ENCODE results near the gene DAD1. TPM values are rescaled to one million over a fixed set of nuclear protein-coding genes. Genes with fewer than 3 reads are reported as not detected.

Gene DAD1
- total RNA-seq, 2 donors from 2014 or later = 165 to 188 TPM

DNA sequence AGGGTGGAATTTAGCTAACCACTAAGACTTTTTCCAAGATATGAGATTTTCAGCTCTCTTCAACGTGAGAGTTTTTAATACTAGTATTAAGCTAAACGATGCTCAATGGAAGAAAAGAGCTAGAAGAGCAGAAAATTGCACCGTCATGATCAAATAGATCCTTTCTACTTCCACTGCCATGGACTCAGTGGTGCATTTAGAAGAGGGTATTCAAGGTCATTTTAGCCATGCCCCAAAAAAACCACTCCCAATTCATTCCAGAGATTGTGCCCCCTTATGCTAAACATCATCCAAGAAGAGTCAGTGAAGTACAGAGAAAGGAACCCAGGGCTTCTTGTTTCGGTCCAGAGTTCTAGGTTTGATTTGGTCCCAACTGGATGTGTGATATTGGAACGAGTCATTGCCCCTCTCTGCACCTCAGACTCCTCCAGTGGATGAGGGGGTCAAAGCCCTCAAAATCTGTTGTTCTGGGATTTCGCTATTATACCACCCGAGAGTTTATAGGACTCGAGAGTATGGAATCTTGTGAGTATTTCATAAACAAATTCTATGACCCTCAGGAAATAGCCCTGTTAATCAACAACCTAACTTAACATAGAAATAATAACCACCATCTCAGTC, 55.2 kb downstream of the DAD1 start:
- Mint-ChIP-seq H3K27ac (peak overlapping the region; percentile 96), H3K9me3 (no peaks in the 10 kb centered on the region), H3K36me3 (ENCODE audit: insufficient read depth in 2 of 2) (peaks cover 42 to 68% of the 10 kb centered on the region in 2 donors), H3K4me1 (ENCODE audit: low read depth) (peaks cover 97% of the 10 kb centered on the region), H3K27me3 (ENCODE audit: low read depth) (no peaks in the 10 kb centered on the region), H3K4me3 (peak overlapping the region; percentile 73 to 84)
- no peak for ATAC-seq (replicated peaks in 1 of 2)
- no peak for DNase-seq

DNA sequence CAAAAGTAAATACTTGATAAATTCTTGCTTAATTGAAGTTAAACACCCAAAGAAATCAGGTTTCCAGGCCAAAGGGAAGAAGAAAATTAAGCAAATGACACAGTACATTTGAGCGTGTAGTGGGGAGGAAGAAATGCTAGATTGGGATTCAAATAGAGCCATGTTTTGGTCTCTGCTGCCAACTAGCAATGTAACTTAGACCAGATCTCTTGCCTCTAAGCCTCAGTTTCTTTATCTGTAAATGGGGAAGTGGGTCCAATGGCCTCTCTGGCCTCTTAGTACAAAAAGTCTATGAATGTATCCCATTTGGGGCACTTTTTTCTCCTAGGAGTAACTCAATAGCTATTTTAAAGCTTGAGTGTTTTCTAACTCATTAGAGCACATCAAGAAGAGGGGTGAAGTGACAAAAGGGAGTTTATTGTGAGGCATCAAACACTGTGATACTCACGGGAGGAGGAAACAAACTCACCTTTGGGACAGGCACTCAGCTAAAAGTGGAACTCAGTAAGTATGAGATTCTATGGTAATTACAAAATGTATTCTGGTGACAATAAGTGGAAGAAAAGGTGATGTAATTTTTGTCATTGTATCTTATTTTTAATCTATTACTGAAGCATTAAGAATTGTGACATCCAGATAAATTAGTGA, 55.8 kb downstream of the DAD1 start:
- DNase-seq = no peak
- Mint-ChIP-seq H3K4me3 (peak overlapping the region; percentile 73 to 84), H3K36me3 (ENCODE audit: insufficient read depth in 2 of 2) (peaks cover 44 to 69% of the 10 kb centered on the region in 2 donors), H3K9me3 (no peaks in the 10 kb centered on the region), H3K4me1 (ENCODE audit: low read depth) (peaks cover 97% of the 10 kb centered on the region), H3K27ac (peak overlapping the region; percentile 96), H3K27me3 (ENCODE audit: low read depth) (no peaks in the 10 kb centered on the region)
- ATAC-seq (replicated peaks in 1 of 2) = no peak

DNA sequence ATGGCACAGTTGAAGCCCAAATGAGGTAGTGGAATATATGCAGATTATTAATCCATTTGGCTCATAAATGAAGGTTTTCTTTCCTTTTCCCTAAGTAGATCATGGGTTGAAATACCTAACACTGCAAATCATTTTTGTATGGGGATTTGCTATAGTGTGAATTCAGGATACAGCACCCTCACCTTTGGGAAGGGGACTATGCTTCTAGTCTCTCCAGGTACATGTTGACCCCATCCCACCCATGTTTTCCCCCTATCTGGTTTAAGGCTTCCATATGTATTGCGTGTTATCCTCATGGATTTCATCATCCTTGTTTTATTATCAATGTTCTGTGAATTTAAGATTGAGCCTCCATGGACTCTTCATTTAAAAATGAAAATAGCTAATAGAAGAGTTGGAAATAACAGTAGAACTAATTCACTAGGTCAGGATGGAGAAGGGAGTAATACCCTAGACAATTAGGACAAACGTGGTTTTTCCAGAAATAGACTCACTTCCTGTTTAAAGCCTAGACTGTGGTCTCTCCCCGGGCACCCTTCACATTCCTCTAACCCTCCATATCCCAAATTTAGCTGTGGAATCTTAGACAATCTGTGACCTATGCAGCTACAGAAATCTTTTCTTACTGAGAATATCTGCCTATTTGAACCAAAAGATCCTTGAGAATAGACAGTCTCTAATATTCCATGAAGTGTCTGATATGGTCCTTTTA, 56.5 kb downstream of the DAD1 start:
- H3K9me3 Mint-ChIP-seq = no peaks in the 10 kb centered on the region
- ATAC-seq (replicated peaks in 1 of 2) (no peak), DNase-seq (no peak)
- peak overlapping the region; percentile 73 to 84 for H3K4me3 Mint-ChIP-seq
- H3K27me3 Mint-ChIP-seq (ENCODE audit: low read depth) = no peaks in the 10 kb centered on the region
- peaks cover 95% of the 10 kb centered on the region for H3K4me1 Mint-ChIP-seq (ENCODE audit: low read depth)
- H3K36me3 Mint-ChIP-seq (ENCODE audit: insufficient read depth in 2 of 2) = peaks cover 40 to 67% of the 10 kb centered on the region in 2 donors
- H3K27ac Mint-ChIP-seq = peak overlapping the region; percentile 96

DNA sequence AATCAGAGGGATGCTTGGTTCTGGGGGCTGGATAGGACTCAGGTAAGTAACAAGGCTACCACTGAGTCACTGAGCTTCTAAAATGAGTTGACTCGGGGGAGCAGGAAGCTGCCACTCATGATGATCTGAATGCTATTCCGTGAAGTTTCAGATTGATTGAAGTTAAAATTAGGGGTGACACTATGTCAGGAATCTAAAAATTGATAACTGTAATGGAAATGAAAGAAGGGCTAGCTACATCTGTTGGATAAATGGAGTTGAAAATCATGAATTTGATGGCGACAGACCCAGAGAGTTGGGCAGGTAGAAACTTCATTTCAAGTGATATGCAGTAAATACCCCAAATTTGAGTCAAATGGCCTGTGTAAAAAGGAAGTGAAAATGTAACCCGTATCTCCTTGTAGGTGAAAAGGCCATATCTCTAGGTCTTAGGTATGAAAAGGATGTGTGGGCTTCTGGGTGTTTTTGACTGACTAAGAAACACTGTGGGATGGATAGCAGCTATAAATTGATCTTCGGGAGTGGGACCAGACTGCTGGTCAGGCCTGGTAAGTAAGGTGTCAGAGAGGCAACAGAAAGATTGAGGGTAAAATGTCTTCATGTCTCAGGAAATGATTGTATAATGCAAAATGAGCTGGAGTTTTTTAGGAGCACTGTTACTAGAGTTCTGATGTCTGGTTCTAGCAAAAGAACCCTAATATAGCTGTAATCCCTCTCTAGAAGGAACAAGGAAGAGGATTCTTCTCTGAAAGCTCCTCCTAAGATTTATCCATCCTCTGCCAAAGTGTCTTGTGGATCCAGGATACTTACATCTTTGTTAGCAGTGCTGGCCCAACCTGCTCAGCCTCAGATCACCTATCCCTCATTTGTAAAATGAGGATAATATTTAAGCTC, 57.3 kb downstream of the DAD1 start:
- H3K27me3 Mint-ChIP-seq (ENCODE audit: low read depth) = no peaks in the 10 kb centered on the region
- peak overlapping the region; percentile 96 for H3K27ac Mint-ChIP-seq
- peaks cover 40 to 68% of the 10 kb centered on the region in 2 donors for H3K36me3 Mint-ChIP-seq (ENCODE audit: insufficient read depth in 2 of 2)
- peaks cover 95% of the 10 kb centered on the region for H3K4me1 Mint-ChIP-seq (ENCODE audit: low read depth)
- no peaks in the 10 kb centered on the region for H3K9me3 Mint-ChIP-seq
- peak; percentile 51 to 65 for DNase-seq
- peak; percentile 79 to 80 for ATAC-seq (replicated peaks in 1 of 2)
- H3K4me3 Mint-ChIP-seq = peak overlapping the region; percentile 73 to 84

DNA sequence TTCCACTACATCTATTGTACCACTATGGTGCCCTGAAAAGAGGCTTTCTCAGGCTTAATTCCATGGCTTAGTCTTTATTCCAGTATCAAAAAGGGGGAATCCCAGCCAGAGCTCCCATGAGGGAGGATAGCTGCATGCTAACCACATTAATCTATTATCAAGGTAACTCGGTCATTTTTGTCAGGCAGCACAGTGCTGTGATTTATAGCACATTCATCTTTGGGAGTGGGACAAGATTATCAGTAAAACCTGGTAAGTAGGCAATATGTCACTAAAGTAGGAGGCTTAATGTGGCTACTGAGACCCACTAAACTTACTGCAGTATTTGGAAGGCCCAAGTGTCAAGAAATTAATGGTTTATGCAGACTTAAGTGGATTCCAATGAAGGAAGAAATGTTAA, 58.9 kb downstream of the DAD1 start:
- Mint-ChIP-seq H3K9me3 (no peaks in the 10 kb centered on the region), H3K27ac (peak overlapping the region; percentile 100), H3K27me3 (ENCODE audit: low read depth) (no peaks in the 10 kb centered on the region), H3K4me3 (peak overlapping the region; percentile 86 to 100), H3K36me3 (ENCODE audit: insufficient read depth in 2 of 2) (peaks cover 42 to 74% of the 10 kb centered on the region in 2 donors), H3K4me1 (ENCODE audit: low read depth) (peaks cover 93% of the 10 kb centered on the region)
- no peak for DNase-seq
- ATAC-seq (replicated peaks in 1 of 2) = no peak

DNA sequence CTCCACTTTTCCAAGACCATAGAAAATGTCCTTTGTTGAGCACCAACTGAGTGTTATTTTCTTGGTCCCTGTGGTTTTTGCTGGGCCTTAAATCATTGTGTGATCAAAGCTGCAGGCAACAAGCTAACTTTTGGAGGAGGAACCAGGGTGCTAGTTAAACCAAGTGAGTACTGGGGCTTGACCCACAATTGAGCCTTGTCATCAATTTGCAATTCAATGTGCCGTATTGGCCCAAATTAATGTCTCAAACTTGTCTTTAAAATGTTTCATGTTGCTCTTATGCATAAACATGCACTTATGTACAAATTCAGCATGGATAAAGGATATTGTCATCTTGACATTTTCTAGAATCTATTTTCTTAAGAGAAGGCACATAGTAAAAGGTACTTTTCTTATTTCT, 62.3 kb downstream of the DAD1 start:
- Mint-ChIP-seq H3K9me3 (no peaks in the 10 kb centered on the region), H3K27ac (peak overlapping the region; percentile 97), H3K27me3 (ENCODE audit: low read depth) (no peaks in the 10 kb centered on the region), H3K4me1 (ENCODE audit: low read depth) (peaks cover 92% of the 10 kb centered on the region), H3K4me3 (peak overlapping the region; percentile 86 to 100), H3K36me3 (ENCODE audit: insufficient read depth in 2 of 2) (peaks cover 40 to 71% of the 10 kb centered on the region in 2 donors)
- DNase-seq (no peak), ATAC-seq (replicated peaks in 1 of 2) (no peak)

DNA sequence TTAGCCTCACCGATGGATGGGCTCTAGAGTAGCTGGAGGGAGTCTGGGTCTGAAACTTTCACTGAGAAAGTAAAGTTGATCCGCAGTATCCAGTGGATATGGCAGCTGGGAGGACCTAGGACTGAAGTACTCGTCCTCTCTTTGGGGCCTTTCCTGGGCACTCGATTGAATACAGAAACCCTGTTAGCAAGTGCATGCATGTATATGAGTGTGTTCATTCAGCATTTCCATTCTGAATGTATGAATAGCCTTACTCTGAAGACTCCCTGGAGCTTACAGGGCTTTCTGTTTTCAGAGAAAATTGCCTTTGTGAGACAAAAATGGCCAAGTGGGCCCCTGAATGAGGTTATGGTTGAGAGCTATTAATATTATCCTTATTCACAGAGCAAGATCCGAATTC, 62.8 kb downstream of the DAD1 start:
- peaks cover 42 to 71% of the 10 kb centered on the region in 2 donors for H3K36me3 Mint-ChIP-seq (ENCODE audit: insufficient read depth in 2 of 2)
- ATAC-seq (replicated peaks in 1 of 2) (peak; percentile 41 to 46), DNase-seq (no peak)
- peak overlapping the region; percentile 86 to 100 for H3K4me3 Mint-ChIP-seq
- peaks cover 92% of the 10 kb centered on the region for H3K4me1 Mint-ChIP-seq (ENCODE audit: low read depth)
- H3K9me3 Mint-ChIP-seq = no peaks in the 10 kb centered on the region
- H3K27ac Mint-ChIP-seq = peak overlapping the region; percentile 97
- no peaks in the 10 kb centered on the region for H3K27me3 Mint-ChIP-seq (ENCODE audit: low read depth)

DNA sequence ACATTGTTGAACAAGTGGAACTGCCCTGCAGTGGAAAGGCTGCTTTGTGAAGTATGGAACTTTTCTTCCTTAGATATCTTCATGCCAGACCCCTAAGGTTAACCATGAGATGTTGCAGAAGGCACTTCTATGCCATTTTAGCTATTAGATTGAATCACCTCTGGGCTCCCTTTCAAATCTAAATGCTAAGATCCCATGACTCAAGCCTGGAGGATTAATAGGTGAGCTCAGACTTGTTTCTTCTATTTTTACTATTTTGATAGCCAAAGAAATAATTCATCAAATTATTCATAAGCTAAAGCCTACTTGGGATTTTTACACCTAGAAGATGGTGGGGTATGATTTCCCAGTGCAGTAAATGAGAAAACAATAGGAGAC, 64.3 kb downstream of the DAD1 start:
- Mint-ChIP-seq H3K36me3 (ENCODE audit: insufficient read depth in 2 of 2) (peaks cover 40 to 76% of the 10 kb centered on the region in 2 donors), H3K9me3 (no peaks in the 10 kb centered on the region), H3K27me3 (ENCODE audit: low read depth) (no peaks in the 10 kb centered on the region), H3K4me1 (ENCODE audit: low read depth) (peaks cover 95% of the 10 kb centered on the region), H3K27ac (peak overlapping the region; percentile 97), H3K4me3 (peak overlapping the region; percentile 86 to 100)
- DNase-seq (no peak), ATAC-seq (replicated peaks in 1 of 2) (no peak)

DNA sequence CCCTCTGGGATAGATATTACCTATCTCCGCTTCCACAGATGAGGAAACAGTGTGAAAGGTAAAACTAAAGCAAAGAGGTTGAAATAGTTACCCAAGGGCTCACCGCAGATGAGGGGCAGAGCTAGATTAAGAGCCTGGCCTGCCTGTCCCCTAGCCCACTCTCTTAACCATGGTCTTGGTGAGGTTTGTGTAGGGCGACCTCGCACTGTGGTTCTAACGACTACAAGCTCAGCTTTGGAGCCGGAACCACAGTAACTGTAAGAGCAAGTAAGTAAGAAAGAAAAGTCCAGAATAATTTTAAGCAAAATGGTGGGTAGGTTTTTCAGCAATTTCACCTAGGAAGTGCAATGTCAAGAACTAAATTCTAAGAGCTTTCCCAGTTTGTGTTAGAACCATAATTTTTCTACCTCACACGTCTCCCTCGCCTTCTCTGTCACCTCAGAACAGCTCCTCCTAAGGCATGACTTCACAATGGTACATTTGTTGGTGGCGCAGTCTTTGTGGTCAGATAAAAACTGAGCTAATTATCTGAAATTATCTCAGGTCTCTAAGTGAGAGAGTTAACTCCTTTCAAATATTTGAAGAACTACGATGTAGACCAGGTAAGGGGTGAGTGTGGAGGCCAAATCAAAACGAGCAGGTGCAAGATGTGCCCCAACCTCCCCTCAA, 64.8 kb downstream of the DAD1 start:
- ATAC-seq (replicated peaks in 1 of 2) (peak; percentile 17 to 23), DNase-seq (no peak)
- peak overlapping the region; percentile 97 for H3K27ac Mint-ChIP-seq
- no peaks in the 10 kb centered on the region for H3K27me3 Mint-ChIP-seq (ENCODE audit: low read depth)
- H3K9me3 Mint-ChIP-seq = no peaks in the 10 kb centered on the region
- H3K4me3 Mint-ChIP-seq = peak overlapping the region; percentile 86 to 100
- H3K36me3 Mint-ChIP-seq (ENCODE audit: insufficient read depth in 2 of 2) = peaks cover 44 to 76% of the 10 kb centered on the region in 2 donors
- peaks cover 95% of the 10 kb centered on the region for H3K4me1 Mint-ChIP-seq (ENCODE audit: low read depth)

DNA sequence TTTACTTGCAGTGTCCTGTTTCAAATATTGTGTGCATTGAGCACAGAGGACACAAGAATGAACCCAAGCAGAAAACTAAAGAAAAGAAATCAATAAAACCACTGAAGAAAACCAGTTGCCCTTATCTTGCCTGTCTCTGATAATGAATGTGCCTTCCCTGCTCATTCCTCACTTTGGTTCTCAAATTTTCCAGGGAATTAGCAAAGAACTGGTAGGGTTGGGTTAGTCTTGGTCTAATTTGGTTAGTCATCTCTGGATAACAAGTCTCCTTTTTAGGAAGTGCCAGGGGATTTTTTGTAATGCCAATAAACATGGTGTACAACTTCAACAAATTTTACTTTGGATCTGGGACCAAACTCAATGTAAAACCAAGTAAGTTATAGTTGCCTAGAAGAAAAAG, 65.7 kb downstream of the DAD1 start:
- no peak for DNase-seq
- no peaks in the 10 kb centered on the region for H3K27me3 Mint-ChIP-seq (ENCODE audit: low read depth)
- H3K36me3 Mint-ChIP-seq (ENCODE audit: insufficient read depth in 2 of 2) = peaks cover 39 to 69% of the 10 kb centered on the region in 2 donors
- peak overlapping the region; percentile 97 for H3K27ac Mint-ChIP-seq
- H3K4me1 Mint-ChIP-seq (ENCODE audit: low read depth) = peaks cover 94% of the 10 kb centered on the region
- ATAC-seq (replicated peaks in 1 of 2) = no peak
- H3K4me3 Mint-ChIP-seq = peak overlapping the region; percentile 86 to 100
- H3K9me3 Mint-ChIP-seq = no peaks in the 10 kb centered on the region

DNA sequence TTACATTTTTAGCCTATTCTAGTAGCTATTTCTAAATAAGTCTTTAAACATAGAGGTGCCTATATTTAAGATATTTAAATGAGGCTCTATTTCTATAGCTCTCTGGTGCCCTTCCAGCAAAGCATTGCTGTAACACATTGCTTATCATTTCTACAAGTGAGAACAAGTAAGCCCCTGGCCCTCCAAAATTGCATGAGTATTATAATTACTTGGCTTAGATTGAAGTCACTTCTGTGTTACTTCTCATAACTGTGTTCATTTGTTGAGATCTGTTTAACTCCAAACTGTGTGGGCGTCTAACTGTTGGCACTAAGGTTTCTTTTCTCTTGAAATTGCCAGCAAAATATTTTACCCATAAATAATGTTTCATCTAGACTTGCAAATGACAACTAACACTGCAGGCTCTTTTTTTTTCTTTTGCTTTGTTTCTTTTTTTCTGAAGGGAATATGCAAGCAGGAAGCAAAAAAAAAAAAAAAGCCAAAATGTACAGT, 66.5 kb downstream of the DAD1 start:
- no peak for DNase-seq
- no peaks in the 10 kb centered on the region for H3K27me3 Mint-ChIP-seq (ENCODE audit: low read depth)
- H3K4me3 Mint-ChIP-seq = peak overlapping the region; percentile 86 to 100
- H3K9me3 Mint-ChIP-seq = no peaks in the 10 kb centered on the region
- peaks cover 39 to 69% of the 10 kb centered on the region in 2 donors for H3K36me3 Mint-ChIP-seq (ENCODE audit: insufficient read depth in 2 of 2)
- H3K4me1 Mint-ChIP-seq (ENCODE audit: low read depth) = peaks cover 96% of the 10 kb centered on the region
- peak overlapping the region; percentile 97 for H3K27ac Mint-ChIP-seq
- ATAC-seq (replicated peaks in 1 of 2) = peak; percentile 29 to 33

Data from activated T-cell treated with anti-CD3 and anti-CD28 coated beads, Interleukin-2, amount 50 U/mL, for 72 hours (primary cell).